ENCODE measurements around the gene PIPOX. TPM values are rescaled to one million over a fixed set of nuclear protein-coding genes. Genes with fewer than 3 reads are reported as not detected.

The PIPOX gene
- total RNA-seq, 1 donor from 2014 or later = 1.8 TPM

DNA sequence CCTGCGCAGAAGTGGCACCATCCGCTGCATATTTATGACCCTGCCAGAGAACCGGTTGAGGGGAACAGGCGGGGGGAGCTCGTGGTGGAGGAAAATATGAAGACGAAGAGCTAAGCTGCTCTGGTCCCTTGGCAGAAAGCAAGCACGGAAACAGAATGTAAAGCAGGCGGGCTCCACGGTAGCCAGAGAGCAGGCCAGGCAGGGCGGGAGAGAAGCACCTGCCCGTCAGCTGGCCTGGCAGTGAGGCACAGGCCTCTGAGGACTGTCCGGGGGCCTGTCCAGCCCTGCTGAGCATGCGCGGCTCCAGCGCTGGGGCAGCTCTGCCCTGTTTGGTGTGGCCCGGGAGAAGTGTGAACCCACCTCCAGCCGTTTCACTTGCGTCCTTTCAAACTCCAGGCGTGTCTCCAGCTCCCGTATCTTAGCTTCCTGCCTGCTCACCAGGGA, 46.7 kb downstream of the PIPOX start:
- Histone ChIP-seq H3K27ac (ENCODE audit: low read depth, low read length) (no peak overlapping the region), H3K4me3 (ENCODE audit: insufficient read depth, low read depth, low read length) (no peak overlapping the region), H3K27me3 (ENCODE audit: insufficient read depth, low read length) (no peaks in the 10 kb centered on the region), H3K9me3 (ENCODE audit: insufficient read depth, low read depth, low read length) (no peaks in the 10 kb centered on the region), H3K36me3 (ENCODE audit: insufficient read depth, low read length) (peaks cover 3% of the 10 kb centered on the region), H3K79me2 (ENCODE audit: insufficient read depth, low read length) (no peaks in the 10 kb centered on the region), H2AFZ (ENCODE audit: low read depth, low read length) (no peak overlapping the region), H3K4me1 (ENCODE audit: insufficient read depth, low read length) (peaks cover 5% of the 10 kb centered on the region), H4K20me1 (ENCODE audit: insufficient read depth, low read length) (no peaks in the 10 kb centered on the region), H3K4me2 (ENCODE audit: low read length) (no peak overlapping the region), H3K9ac (ENCODE audit: low read length) (no peak overlapping the region)
- H3K4me1 Mint-ChIP-seq (ENCODE audit: low read depth, unreplicated experiment) = no peaks in the 10 kb centered on the region
- peaks cover 23% of the 10 kb centered on the region for H3K36me3 Mint-ChIP-seq (ENCODE audit: low read depth, unreplicated experiment)
- TF ChIP-seq, protein P1, sequence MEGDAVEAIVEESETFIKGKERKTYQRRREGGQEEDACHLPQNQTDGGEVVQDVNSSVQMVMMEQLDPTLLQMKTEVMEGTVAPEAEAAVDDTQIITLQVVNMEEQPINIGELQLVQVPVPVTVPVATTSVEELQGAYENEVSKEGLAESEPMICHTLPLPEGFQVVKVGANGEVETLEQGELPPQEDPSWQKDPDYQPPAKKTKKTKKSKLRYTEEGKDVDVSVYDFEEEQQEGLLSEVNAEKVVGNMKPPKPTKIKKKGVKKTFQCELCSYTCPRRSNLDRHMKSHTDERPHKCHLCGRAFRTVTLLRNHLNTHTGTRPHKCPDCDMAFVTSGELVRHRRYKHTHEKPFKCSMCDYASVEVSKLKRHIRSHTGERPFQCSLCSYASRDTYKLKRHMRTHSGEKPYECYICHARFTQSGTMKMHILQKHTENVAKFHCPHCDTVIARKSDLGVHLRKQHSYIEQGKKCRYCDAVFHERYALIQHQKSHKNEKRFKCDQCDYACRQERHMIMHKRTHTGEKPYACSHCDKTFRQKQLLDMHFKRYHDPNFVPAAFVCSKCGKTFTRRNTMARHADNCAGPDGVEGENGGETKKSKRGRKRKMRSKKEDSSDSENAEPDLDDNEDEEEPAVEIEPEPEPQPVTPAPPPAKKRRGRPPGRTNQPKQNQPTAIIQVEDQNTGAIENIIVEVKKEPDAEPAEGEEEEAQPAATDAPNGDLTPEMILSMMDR (IDR thresholded peaks at IDR 0.05; ENCODE audit: insufficient read depth, low read depth, low read length) = no peak
- TF ChIP-seq EZH2 (IDR thresholded peaks at IDR 0.05; ENCODE audit: insufficient read depth, low read length) = no peak
- no peaks in the 10 kb centered on the region for H3K9me3 Mint-ChIP-seq (ENCODE audit: unreplicated experiment)
- H3K4me3 Mint-ChIP-seq (ENCODE audit: unreplicated experiment) = no peak overlapping the region
- no peak overlapping the region for H3K27ac Mint-ChIP-seq (ENCODE audit: unreplicated experiment)
- no peaks in the 10 kb centered on the region for H3K27me3 Mint-ChIP-seq (ENCODE audit: low read depth, unreplicated experiment)
- no peak for DNase-seq (ENCODE audit: low read depth)
- FAIRE-seq = no peak

DNA sequence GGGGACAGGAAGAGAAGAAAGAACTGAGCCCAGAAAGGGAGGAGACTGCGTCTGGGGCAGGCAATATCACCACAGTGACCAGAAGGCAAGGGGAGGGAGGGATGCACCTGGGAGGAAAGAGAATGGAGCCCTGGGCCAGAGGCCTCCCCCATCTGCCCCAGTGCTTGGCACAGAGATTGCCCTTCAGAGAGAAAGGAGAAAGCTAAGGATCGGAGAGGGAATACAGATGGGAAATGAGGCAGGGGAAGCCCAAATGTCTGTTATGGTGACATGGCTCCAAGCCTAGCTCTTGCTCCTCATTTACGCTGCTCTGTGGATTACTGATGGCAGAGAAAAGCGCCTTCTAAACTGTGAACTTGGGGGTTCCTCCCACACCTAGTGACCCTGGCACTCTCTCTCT, 47.2 kb downstream of the PIPOX start:
- TF ChIP-seq, protein P1 (IDR thresholded peaks at IDR 0.05; ENCODE audit: insufficient read depth, low read depth, low read length) = no peak
- TF ChIP-seq EZH2 (IDR thresholded peaks at IDR 0.05; ENCODE audit: insufficient read depth, low read length) = no peak
- FAIRE-seq (no peak), DNase-seq (ENCODE audit: low read depth) (no peak)
- Mint-ChIP-seq H3K27ac (ENCODE audit: unreplicated experiment) (no peak overlapping the region), H3K4me1 (ENCODE audit: low read depth, unreplicated experiment) (no peaks in the 10 kb centered on the region), H3K4me3 (ENCODE audit: unreplicated experiment) (no peak overlapping the region), H3K27me3 (ENCODE audit: low read depth, unreplicated experiment) (no peaks in the 10 kb centered on the region), H3K36me3 (ENCODE audit: low read depth, unreplicated experiment) (peaks cover 23% of the 10 kb centered on the region), H3K9me3 (ENCODE audit: unreplicated experiment) (no peaks in the 10 kb centered on the region)
- peaks cover under 1% of the 10 kb centered on the region for H3K4me1 ChIP-seq (ENCODE audit: insufficient read depth, low read length)
- H3K4me2 ChIP-seq (ENCODE audit: low read length) = no peak overlapping the region
- H3K79me2 ChIP-seq (ENCODE audit: insufficient read depth, low read length) = no peaks in the 10 kb centered on the region
- no peak overlapping the region for H3K9ac ChIP-seq (ENCODE audit: low read length)
- H3K36me3 ChIP-seq (ENCODE audit: insufficient read depth, low read length) = peaks cover 3% of the 10 kb centered on the region
- H3K27me3 ChIP-seq (ENCODE audit: insufficient read depth, low read length) = no peaks in the 10 kb centered on the region
- H4K20me1 ChIP-seq (ENCODE audit: insufficient read depth, low read length) = no peaks in the 10 kb centered on the region
- no peak overlapping the region for H3K4me3 ChIP-seq (ENCODE audit: insufficient read depth, low read depth, low read length)
- H3K27ac ChIP-seq (ENCODE audit: low read depth, low read length) = no peak overlapping the region
- H3K9me3 ChIP-seq (ENCODE audit: insufficient read depth, low read depth, low read length) = no peaks in the 10 kb centered on the region
- H2AFZ ChIP-seq (ENCODE audit: low read depth, low read length) = no peak overlapping the region

DNA sequence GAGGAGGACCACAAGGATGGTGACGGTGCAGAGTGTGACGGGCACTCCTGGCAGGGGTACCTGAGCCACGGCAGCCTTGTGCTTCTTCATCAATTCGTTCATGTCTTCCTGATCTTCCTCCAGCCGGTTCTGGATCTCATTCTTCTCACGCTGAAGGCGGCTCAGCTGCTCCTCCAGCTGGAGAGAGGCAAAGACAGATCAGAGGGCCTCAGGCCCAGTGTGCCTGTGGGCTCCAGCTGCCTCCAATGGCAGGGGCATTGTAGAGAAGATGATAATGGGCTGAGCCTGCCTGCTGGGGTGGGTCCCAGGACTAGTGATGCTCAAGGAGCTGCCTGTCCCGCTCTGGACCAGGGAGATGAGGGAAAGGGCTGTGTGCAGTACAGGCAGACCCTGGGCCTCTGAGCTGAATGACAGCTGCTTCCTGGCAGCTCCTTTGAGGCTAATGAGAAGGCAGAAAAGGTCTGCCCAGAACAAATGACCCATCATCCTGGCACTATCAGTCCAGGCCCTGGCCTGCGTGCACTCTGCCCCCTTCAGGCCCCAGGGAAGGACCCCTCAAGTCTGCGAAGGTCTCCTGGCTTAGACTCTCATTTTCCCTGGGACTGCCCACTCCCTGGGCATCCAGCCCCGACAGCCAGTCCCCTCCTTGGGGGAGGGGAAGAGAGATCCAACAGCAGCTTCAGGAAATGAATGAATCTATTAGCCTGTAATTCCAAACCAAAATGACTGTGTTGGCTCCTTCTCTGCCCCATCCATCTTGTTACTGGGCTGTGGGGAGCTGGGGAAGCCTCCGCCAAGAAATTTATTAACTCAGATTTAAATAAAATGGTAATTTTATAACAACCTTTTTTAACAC, 48.0 kb downstream of the PIPOX start:
- no peak for TF ChIP-seq EZH2 (IDR thresholded peaks at IDR 0.05; ENCODE audit: insufficient read depth, low read length)
- TF ChIP-seq, protein P1 (IDR thresholded peaks at IDR 0.05; ENCODE audit: insufficient read depth, low read depth, low read length) = no peak
- Histone ChIP-seq H2AFZ (ENCODE audit: low read depth, low read length) (no peak overlapping the region), H3K9me3 (ENCODE audit: insufficient read depth, low read depth, low read length) (no peaks in the 10 kb centered on the region), H3K79me2 (ENCODE audit: insufficient read depth, low read length) (no peaks in the 10 kb centered on the region), H3K9ac (ENCODE audit: low read length) (no peak overlapping the region), H3K4me1 (ENCODE audit: insufficient read depth, low read length) (no peaks in the 10 kb centered on the region), H4K20me1 (ENCODE audit: insufficient read depth, low read length) (no peaks in the 10 kb centered on the region), H3K4me3 (ENCODE audit: insufficient read depth, low read depth, low read length) (no peak overlapping the region), H3K36me3 (ENCODE audit: insufficient read depth, low read length) (peaks cover 3% of the 10 kb centered on the region), H3K27ac (ENCODE audit: low read depth, low read length) (no peak overlapping the region), H3K27me3 (ENCODE audit: insufficient read depth, low read length) (no peaks in the 10 kb centered on the region), H3K4me2 (ENCODE audit: low read length) (no peak overlapping the region)
- Mint-ChIP-seq H3K36me3 (ENCODE audit: low read depth, unreplicated experiment) (peaks cover 23% of the 10 kb centered on the region), H3K4me1 (ENCODE audit: low read depth, unreplicated experiment) (no peaks in the 10 kb centered on the region), H3K4me3 (ENCODE audit: unreplicated experiment) (no peak overlapping the region), H3K27ac (ENCODE audit: unreplicated experiment) (no peak overlapping the region), H3K27me3 (ENCODE audit: low read depth, unreplicated experiment) (no peaks in the 10 kb centered on the region), H3K9me3 (ENCODE audit: unreplicated experiment) (no peaks in the 10 kb centered on the region)
- no peak for DNase-seq (ENCODE audit: low read depth)
- no peak for FAIRE-seq

All from astrocyte (in vitro differentiated cells and primary cell).